Measurements from ENCODE around the gene SPATA9. TPM values are rescaled to one million over a fixed set of nuclear protein-coding genes. Genes with fewer than 3 reads are reported as not detected.

Gene SPATA9
- total RNA-seq, 3 donors from 2014 or later = 0.38 to 1.2 (median 0.39) TPM

DNA sequence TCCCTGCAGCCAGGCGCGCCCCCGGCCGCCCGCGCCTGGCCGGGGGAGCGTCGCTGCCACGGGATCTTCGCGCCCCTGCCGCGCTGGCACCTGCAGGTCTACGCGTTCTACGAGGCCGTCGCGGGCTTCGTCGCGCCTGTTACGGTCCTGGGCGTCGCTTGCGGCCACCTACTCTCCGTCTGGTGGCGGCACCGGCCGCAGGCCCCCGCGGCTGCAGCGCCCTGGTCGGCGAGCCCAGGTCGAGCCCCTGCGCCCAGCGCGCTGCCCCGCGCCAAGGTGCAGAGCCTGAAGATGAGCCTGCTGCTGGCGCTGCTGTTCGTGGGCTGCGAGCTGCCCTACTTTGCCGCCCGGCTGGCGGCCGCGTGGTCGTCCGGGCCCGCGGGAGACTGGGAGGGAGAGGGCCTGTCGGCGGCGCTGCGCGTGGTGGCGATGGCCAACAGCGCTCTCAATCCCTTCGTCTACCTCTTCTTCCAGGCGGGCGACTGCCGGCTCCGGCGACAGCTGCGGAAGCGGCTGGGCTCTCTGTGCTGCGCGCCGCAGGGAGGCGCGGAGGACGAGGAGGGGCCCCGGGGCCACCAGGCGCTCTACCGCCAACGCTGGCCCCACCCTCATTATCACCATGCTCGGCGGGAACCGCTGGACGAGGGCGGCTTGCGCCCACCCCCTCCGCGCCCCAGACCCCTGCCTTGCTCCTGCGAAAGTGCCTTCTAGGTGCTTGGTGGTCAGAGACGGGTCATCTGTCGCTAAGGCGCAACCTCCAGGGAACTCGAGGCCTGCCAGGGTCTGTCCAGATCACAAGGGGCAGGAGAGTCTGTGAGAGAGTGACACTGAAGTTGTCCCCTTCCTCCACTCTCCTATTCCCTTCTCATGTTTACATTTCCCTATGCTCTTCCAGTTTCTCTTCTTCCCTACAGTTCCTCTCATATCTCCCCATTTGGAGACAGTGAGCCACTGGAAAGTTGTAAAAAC is 61.6 kb downstream of the SPATA9 start:
- intact Hi-C loops (cut with DNase I, micrococcal nuclease) = no loop called here
- TF ChIP-seq, protein P1, sequence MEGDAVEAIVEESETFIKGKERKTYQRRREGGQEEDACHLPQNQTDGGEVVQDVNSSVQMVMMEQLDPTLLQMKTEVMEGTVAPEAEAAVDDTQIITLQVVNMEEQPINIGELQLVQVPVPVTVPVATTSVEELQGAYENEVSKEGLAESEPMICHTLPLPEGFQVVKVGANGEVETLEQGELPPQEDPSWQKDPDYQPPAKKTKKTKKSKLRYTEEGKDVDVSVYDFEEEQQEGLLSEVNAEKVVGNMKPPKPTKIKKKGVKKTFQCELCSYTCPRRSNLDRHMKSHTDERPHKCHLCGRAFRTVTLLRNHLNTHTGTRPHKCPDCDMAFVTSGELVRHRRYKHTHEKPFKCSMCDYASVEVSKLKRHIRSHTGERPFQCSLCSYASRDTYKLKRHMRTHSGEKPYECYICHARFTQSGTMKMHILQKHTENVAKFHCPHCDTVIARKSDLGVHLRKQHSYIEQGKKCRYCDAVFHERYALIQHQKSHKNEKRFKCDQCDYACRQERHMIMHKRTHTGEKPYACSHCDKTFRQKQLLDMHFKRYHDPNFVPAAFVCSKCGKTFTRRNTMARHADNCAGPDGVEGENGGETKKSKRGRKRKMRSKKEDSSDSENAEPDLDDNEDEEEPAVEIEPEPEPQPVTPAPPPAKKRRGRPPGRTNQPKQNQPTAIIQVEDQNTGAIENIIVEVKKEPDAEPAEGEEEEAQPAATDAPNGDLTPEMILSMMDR (IDR thresholded peaks at IDR 0.05) = no peak
- peak; percentile 73 for ATAC-seq
- peaks cover 6% of the 10 kb centered on the region for H3K4me1 ChIP-seq (ENCODE audit: low read depth)
- peak; percentile 43 to 76 (median 74) for DNase-seq
- H3K4me3 ChIP-seq = peak overlapping the region; percentile 21
- H3K36me3 ChIP-seq (ENCODE audit: low read depth) = no peaks in the 10 kb centered on the region
- no peaks in the 10 kb centered on the region for H3K9me3 ChIP-seq

DNA sequence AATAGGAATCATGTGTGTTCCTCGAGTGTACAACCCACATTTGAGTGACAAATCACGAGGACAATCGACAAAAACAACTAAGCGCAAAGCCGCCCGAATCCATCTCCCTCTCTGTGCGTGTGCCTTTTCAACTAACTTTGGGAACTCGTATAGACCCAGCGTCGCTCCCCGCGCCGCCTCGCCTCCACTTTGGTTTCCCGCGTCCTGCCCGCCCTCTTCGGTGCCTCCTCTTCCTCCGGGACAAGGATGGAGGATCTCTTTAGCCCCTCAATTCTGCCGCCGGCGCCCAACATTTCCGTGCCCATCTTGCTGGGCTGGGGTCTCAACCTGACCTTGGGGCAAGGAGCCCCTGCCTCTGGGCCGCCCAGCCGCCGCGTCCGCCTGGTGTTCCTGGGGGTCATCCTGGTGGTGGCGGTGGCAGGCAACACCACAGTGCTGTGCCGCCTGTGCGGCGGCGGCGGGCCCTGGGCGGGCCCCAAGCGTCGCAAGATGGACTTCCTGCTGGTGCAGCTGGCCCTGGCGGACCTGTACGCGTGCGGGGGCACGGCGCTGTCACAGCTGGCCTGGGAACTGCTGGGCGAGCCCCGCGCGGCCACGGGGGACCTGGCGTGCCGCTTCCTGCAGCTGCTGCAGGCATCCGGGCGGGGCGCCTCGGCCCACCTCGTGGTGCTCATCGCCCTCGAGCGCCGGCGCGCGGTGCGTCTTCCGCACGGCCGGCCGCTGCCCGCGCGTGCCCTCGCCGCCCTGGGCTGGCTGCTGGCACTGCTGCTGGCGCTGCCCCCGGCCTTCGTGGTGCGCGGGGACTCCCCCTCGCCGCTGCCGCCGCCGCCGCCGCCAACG is 62.5 kb downstream of the SPATA9 start, which contains the start of gene GPR150:
Gene GPR150, plus strand, starts transcription at position 58 of the 840 bp plus-strand sequence. Its CDS starts 189 bp downstream, at position 247.
- TF ChIP-seq, protein P1 (IDR thresholded peaks at IDR 0.05) = no peak
- H3K4me1 ChIP-seq (ENCODE audit: low read depth) = peaks cover 6% of the 10 kb centered on the region
- DNase-seq = peak; percentile 65 to 84 (median 78)
- H3K9me3 ChIP-seq = no peaks in the 10 kb centered on the region
- intact Hi-C loops (cut with DNase I, micrococcal nuclease) = no loop called here
- ATAC-seq = peak; percentile 80
- no peaks in the 10 kb centered on the region for H3K36me3 ChIP-seq (ENCODE audit: low read depth)
- H3K4me3 ChIP-seq = peak within 1 kb of the TSS; percentile 21

DNA sequence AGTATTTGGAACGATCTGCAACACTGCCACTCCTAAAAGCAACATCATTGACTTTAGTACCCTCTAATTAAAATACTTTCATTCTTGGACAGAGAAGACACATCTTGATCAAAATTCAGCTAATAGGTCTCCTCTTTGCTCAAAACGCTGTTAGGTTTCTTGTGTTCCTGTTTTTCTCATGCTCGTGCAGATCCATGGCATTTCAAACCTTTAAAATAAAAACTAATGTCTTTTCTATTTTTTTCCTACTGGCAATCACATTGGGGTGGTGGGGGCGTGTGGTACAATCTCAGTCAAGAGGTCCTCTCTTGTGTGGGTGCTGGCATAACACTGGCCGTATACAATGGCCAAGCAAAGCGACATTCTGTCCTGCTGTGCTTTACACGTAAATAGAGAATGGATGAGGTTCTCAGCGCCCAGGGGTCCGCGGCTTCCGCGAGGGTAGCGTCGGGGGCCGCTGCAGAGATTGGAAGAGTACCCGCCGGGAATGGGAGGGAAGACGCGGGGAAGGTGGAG is 63.2 kb downstream of the SPATA9 start:
- Histone ChIP-seq H3K9me3 (no peaks in the 10 kb centered on the region), H3K4me1 (ENCODE audit: low read depth) (peaks cover 6% of the 10 kb centered on the region), H3K36me3 (ENCODE audit: low read depth) (no peaks in the 10 kb centered on the region), H3K4me3 (no peak overlapping the region)
- intact Hi-C loops (cut with DNase I, micrococcal nuclease) = no loop called here
- DNase-seq (peak in 1 of 3 donors; percentile 34), ATAC-seq (peak; percentile 2)
- TF ChIP-seq, protein P1 (IDR thresholded peaks at IDR 0.05) = no peak

DNA sequence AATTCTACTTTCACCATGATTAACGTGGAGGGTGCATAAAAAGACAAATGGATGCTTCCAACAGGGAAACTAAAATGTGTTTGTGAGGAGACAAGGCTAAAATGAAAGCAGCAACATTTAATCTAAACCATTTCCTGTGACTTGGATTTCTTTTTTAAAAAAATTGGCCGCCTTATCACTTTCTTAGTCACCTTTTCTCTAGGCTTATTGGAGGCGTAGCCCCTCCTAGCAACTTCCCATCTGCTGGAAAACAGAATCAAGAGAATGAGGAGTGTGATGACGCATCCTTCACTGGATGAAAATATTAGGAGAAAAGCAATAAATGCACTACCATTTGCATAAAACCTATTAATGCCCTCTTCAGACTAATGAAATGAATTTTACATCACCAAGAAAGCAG is 63.7 kb downstream of the SPATA9 start:
- H3K36me3 ChIP-seq (ENCODE audit: low read depth) = no peaks in the 10 kb centered on the region
- no peak for DNase-seq
- TF ChIP-seq, protein P1 (IDR thresholded peaks at IDR 0.05) = no peak
- no peak for ATAC-seq
- H3K4me1 ChIP-seq (ENCODE audit: low read depth) = peaks cover 6% of the 10 kb centered on the region
- intact Hi-C loops (cut with DNase I, micrococcal nuclease) = no loop called here
- H3K9me3 ChIP-seq = no peaks in the 10 kb centered on the region
- H3K4me3 ChIP-seq = no peak overlapping the region

DNA sequence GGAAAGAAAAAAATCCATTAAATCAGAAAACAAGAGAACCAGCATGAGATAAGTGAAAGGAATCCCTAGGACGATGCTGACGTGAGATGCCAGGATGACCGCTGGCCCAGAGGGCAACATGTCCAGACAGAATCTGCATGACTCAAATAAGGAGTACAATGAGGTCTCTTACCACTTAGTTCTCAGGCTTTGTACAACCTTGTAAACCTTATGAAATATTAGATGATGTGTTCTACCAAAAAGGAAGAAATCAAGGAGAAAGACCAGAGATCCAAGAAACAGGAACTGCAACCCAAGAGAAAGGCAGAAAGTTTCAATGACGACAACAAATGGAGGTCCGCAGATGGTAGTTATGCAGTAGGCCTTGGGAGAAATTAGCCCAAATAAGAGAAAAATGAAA is 65.7 kb downstream of the SPATA9 start:
- no peak for DNase-seq
- TF ChIP-seq, protein P1 (IDR thresholded peaks at IDR 0.05) = no peak
- peaks cover 2% of the 10 kb centered on the region for H3K4me1 ChIP-seq (ENCODE audit: low read depth)
- intact Hi-C loops (cut with DNase I, micrococcal nuclease) = no loop called here
- no peaks in the 10 kb centered on the region for H3K9me3 ChIP-seq
- H3K36me3 ChIP-seq (ENCODE audit: low read depth) = no peaks in the 10 kb centered on the region
- H3K4me3 ChIP-seq = no peak overlapping the region
- no peak for ATAC-seq

All from mucosa of descending colon (tissue), 3 donors.